Common myeloid progenitor, CD34-positive (primary cell): Measurements from ENCODE around the gene SOCS7.
A peak's percentile ranks its signal among the peaks of the same experiment; 100 is the strongest.

Experiments used
- CTCF ChIA-PET: fragments of 350-600 bp; sonication (Branson Sonifier 250); formaldehyde crosslinking; loops from one replicate; lab custom pipeline; 2021; ENCODE audit warnings: antibody characterized with exemption; lab: Charles Lee
- POLR2A ChIA-PET: fragments of 350-600 bp; sonication (Branson Sonifier 250); formaldehyde crosslinking; loops from one replicate; lab custom pipeline; 2021; ENCODE audit warnings: antibody characterized with exemption; lab: Charles Lee
- DNase-seq, 3 donors: peaks; one replicate each; pipeline versions ENCODE4 v3.0.0 to v3.0.0-alpha.2; 2013
- H3K27ac ChIP-seq, 2 experiments: 1 replicate in 1 of 2; 2 replicates in 1 of 2; pipeline ENCODE4 v1.7.0; 2013; ENCODE audit warnings: inconsistent platforms in 2 of 2, low read length in 2 of 2, mild to moderate bottlenecking in 2 of 2, low read depth in 1 of 2, moderate library complexity in 1 of 2; ENCODE audit not compliant: severe bottlenecking in 2 of 2, insufficient read depth in 1 of 2, poor library complexity in 1 of 2
- H3K27me3 ChIP-seq, 5 experiments: replicated peaks in 2 of 5; 1 replicate in 3 of 5; 2 replicates in 2 of 5; pipeline versions ENCODE4 v1.6.1 to v1.7.0; 2013; ENCODE audit warnings: low read length in 4 of 5, mild to moderate bottlenecking in 2 of 5, moderate library complexity in 2 of 5, inconsistent platforms in 1 of 5; ENCODE audit not compliant: insufficient read depth in 5 of 5, control insufficient read depth in 4 of 5
- H3K36me3 ChIP-seq, 4 experiments: 1 replicate in 2 of 4; 2 replicates in 2 of 4; pipeline versions ENCODE4 v1.6.1 to v1.7.0; 2013; ENCODE audit warnings: low read length in 3 of 4, control low read depth in 1 of 4, mild to moderate bottlenecking in 1 of 4; ENCODE audit not compliant: control insufficient read depth in 4 of 4, insufficient read depth in 4 of 4
- H3K4me1 ChIP-seq, 4 experiments: 1 replicate in 3 of 4; 2 replicates in 1 of 4; pipeline versions ENCODE4 v1.6.1 to v1.7.1; 2013; ENCODE audit warnings: low read length in 3 of 4, mild to moderate bottlenecking in 3 of 4, control low read depth in 1 of 4, inconsistent platforms in 1 of 4, moderate library complexity in 1 of 4; ENCODE audit not compliant: control insufficient read depth in 4 of 4, insufficient read depth in 4 of 4; ENCODE audit errors: control extremely low read depth in 1 of 4
- H3K4me3 ChIP-seq, 7 experiments: 1 replicate in 4 of 7; 2 replicates in 3 of 7; pipeline versions ENCODE4 v1.5.1 to v1.7.0; 2013; ENCODE audit warnings: mild to moderate bottlenecking in 7 of 7, low read length in 6 of 7, moderate library complexity in 6 of 7, inconsistent platforms in 2 of 7, low read depth in 2 of 7, control low read depth in 1 of 7; ENCODE audit not compliant: insufficient read depth in 4 of 7, control insufficient read depth in 1 of 7; ENCODE audit errors: extremely low read depth in 1 of 7
- H3K9me3 ChIP-seq, 5 experiments: 1 replicate in 4 of 5; 2 replicates in 1 of 5; pipeline versions ENCODE4 v1.6.1 to v1.7.1; 2013; ENCODE audit warnings: low read length in 4 of 5, mild to moderate bottlenecking in 2 of 5, inconsistent platforms in 1 of 5, low read depth in 1 of 5, moderate library complexity in 1 of 5; ENCODE audit not compliant: control insufficient read depth in 4 of 5, insufficient read depth in 2 of 5; ENCODE audit errors: control extremely low read depth in 1 of 5
- WGBS: methylation state at CpG from one replicate; pipeline ENCODE4 v1.1.5; 2013; ENCODE audit not compliant: insufficient coverage; 5-methylcytosine and 5-hydroxymethylcytosine counted together

SOCS7 gene

DNA sequence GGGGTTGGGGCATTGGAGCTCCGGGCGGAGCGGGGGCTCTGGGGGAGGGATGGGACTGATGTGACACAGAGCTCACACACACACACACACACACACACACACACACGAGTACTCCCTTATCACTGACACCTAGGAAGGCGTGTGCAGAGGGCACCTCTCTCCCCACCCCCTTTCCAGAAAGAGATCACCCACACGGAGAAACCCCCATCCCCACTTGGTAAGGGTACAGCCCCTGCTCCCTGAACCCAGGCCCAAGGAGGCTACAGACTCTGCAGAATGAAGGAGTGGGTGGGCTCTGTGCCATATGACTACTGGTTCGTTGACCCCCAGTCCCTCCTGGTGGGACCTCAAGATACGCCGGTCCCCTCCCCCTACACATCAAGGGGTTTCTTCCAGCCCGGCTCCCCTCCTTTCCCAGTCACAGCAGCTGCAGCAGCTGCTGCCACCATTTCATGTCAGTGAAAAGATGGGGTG is 67.9 kb downstream of the SOCS7 start:
- Histone ChIP-seq H3K27ac (no peak overlapping the region), H3K27me3 (peaks cover 3 to 50% (median 31%) of the 10 kb centered on the region in 5 experiments), H3K4me3 (peak overlapping the region in 4 of 7 experiments; percentile 11 to 51 (median 42)), H3K36me3 (no peaks in the 10 kb centered on the region), H3K4me1 (peaks cover 0 to 37% (median 30%) of the 10 kb centered on the region in 4 experiments), H3K9me3 (no peaks in the 10 kb centered on the region)
- 9% methylated on average over 4 of the region's 10 CpGs for WGBS
- DNase-seq: no peak
- POLR2A ChIA-PET: interaction anchor here (1.0 kb wide), 1 partner anchor 68 kb away, joined by 3 read pairs; the partner anchor contains the start of gene SOCS7
- CTCF ChIA-PET: no interaction called here

DNA sequence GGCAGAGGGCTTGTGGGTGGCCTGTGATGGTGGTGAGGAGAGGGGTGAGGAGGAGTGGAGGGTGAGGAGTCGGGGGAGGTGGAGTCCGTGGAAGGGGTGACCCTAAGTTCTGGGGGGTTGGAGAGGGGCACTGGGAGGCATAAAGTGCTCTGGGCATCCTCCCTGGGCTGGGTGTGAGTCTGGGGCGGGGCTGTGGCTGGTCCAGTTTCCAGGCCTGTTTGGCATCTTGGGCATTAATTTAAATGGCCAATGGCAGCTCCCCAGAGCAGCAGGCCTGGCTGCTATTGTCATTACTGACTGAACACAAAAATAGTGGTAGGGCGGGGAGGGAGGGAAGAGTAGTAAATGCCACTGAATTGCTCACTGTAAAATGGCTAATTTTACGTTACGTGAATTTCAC is 68.9 kb downstream of the SOCS7 start:
- H3K9me3 ChIP-seq: no peaks in the 10 kb centered on the region
- POLR2A ChIA-PET: no interaction called here
- H3K36me3 ChIP-seq: no peaks in the 10 kb centered on the region
- H3K4me3 ChIP-seq: no peak overlapping the region
- H3K27ac ChIP-seq: no peak overlapping the region
- DNase-seq: no peak
- peaks cover 3 to 50% (median 31%) of the 10 kb centered on the region in 5 experiments for H3K27me3 ChIP-seq
- WGBS: 100% methylated on average over 4 of the region's 6 CpGs
- CTCF ChIA-PET: interaction anchor here (5.4 to 5.5 kb wide), 2 partner anchors 22 to 64 kb away, joined by 35 to 47 read pairs; no protein-coding TSS in a partner anchor
- peaks cover 0 to 38% (median 31%) of the 10 kb centered on the region in 4 experiments for H3K4me1 ChIP-seq

DNA sequence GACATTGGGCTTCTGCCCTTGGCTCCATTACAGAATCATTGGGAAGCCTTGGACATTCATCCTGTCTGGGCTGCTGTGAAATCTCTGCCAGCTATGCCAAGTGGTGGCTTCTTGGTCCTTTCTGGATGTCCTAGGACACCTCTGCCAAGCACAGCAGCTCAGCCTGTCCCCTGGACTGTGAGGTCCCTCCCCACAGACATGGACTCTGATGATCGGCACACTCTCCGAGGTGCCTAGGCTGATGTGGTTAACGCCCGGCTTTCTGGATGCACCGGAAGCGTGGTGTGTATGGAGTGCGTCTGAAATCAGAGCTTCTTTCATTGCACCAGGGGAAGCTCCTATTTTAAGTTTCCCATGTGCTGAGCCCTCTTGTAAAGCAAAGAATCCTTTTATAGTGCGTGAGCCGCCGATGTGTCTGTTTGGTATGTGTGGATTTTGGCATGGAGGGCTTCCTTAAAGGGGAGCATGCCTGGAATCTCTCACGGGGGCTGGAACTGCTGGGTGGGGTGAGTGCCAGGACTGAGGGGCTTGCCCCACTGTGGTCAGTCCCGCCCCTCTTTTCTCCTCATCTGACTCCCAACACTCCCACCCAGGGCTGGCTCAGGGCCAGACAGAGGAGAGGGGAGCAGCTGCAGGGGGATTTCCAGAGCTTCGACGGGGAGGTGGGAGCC is 69.7 kb downstream of the SOCS7 start:
- 58% methylated on average over 11 of the region's 14 CpGs for WGBS
- H3K9me3 ChIP-seq: no peaks in the 10 kb centered on the region
- no peak overlapping the region for H3K27ac ChIP-seq
- peaks cover 0 to 40% (median 35%) of the 10 kb centered on the region in 4 experiments for H3K4me1 ChIP-seq
- POLR2A ChIA-PET: no interaction called here
- H3K4me3 ChIP-seq: no peak overlapping the region
- DNase-seq: no peak
- CTCF ChIA-PET: interaction anchor here (0.5 to 5.5 kb wide), 10 partner anchors 22 to 227 kb away, joined by 3 to 47 read pairs (median 4); partner anchors contain the start of gene SOCS7
- H3K36me3 ChIP-seq: no peaks in the 10 kb centered on the region
- H3K27me3 ChIP-seq: peaks cover 3 to 50% (median 31%) of the 10 kb centered on the region in 5 experiments

DNA sequence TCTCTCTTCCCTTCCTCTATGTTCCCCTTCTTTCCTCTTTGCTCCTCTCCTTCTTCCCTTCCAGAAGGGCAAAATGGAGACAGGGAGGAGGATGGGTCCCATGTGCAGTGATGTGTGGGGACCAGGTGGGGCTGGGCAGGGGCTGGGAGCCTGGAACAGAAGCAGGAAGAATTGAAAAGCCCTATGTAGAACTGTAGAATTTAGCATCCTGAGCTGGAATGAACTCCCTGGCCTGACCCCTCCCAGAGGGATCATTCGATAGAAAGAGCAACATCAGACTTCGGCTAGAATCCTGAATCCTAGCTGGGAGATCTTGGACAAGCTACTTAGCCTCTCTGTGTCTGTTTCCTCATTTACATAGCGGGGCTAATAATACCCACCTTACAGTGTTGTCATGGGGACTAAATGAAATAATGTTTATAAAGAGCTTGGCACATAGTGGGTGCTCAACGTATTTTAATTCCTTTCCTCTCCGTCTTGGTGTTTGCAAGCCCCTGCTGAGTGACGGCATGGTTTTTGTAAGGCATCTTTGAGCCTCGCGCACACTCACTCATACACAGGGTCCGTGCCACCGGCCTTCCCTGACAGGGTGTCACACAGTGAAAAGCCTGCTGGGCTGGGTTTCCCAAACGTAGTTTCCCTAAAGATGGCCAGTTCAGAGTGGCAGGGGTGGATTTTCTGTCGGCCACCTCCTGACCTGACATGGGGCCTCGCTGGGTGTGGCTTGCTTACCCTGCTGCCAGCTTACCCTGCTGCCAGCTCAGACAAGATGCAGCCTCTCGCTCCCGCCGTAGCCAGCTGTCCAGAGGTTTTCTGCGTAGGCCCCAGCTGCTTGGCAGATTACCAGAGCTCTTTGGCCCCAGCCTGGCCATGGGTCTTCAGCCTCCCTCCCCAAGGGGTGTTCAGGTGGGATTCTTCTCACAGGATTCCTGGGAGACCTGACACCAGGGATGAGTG is 70.5 kb downstream of the SOCS7 start:
- H3K4me1 ChIP-seq: peaks cover 0 to 45% (median 43%) of the 10 kb centered on the region in 4 experiments
- H3K9me3 ChIP-seq: no peaks in the 10 kb centered on the region
- peaks cover 3 to 47% (median 31%) of the 10 kb centered on the region in 5 experiments for H3K27me3 ChIP-seq
- DNase-seq: no peak
- 87% methylated on average over 16 of the region's 17 CpGs for WGBS
- H3K27ac ChIP-seq: no peak overlapping the region
- H3K36me3 ChIP-seq: no peaks in the 10 kb centered on the region
- H3K4me3 ChIP-seq: no peak overlapping the region
- CTCF ChIA-PET: interaction anchor here (0.5 to 5.5 kb wide), 14 partner anchors 21 to 226 kb away, joined by 3 to 47 read pairs (median 6); no protein-coding TSS in a partner anchor
- POLR2A ChIA-PET: no interaction called here

DNA sequence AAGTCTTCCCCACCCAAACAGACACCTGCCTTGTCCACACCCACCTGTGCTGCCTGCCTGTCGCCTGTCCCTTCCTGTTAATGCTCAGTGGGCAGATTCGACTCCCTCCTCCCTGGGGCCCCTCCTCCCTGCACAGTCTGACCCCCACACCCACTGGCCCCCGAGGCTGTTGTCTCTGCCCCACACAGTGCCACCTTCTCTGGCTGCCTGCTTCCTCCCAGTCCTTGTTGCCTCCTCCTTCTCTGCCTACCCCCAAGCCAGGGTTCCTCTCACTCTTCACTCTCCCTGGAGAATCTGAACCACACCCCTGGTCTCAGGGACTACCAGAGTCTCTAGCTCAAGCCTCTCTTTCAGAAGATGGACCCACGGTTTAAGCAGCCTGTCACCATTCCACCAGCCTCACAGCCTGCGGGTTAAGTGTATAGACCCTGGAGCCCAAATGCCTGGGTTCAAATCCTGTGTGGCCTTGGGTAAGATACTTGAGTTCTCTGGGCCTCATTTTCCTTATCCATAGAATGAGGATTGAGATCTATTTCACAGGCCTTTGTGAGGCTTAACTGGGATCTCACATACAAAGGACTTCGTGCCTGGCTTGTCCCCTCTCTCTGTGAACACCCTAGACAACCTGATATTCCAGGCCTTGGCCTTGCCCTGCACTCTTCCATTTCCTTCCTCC is 72.8 kb downstream of the SOCS7 start:
- H3K4me1 ChIP-seq: peaks cover 3 to 51% (median 48%) of the 10 kb centered on the region in 4 experiments
- WGBS: 71% methylated on average over 5 of the region's 6 CpGs
- peaks cover 3 to 26% (median 21%) of the 10 kb centered on the region in 5 experiments for H3K27me3 ChIP-seq
- DNase-seq: no peak
- H3K4me3 ChIP-seq: no peak overlapping the region
- no peaks in the 10 kb centered on the region for H3K36me3 ChIP-seq
- ChIA-PET CTCF (interaction anchor here (0.7 to 5.5 kb wide), 19 partner anchors 8 to 245 kb away, joined by 3 to 47 read pairs (median 7); no protein-coding TSS in a partner anchor), POLR2A (no interaction called here)
- no peak overlapping the region for H3K27ac ChIP-seq
- no peaks in the 10 kb centered on the region for H3K9me3 ChIP-seq

DNA sequence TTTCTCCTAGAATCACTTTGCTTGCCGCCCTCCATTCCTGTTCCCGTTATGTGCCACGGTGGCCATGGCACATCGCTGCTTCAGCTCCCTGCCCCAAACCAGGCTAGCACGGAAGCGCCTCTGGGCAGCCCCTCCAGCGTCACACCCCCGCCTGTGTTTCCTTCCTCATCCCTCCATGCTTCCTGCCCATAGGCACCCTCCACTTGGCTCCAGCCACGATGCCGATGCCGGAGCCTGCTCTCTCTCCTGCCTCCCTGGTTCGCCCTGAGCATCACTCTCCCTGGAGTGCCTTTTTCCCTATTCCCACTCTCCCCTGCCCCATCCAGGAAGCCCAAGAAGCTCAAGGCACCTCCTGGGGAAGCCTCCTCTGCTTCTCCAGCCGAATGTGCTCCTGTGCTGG is 73.4 kb downstream of the SOCS7 start:
- WGBS: 13% methylated on average over 13 of the region's 13 CpGs
- ChIA-PET CTCF (interaction anchor here (0.9 to 5.5 kb wide), 10 partner anchors 10 to 65 kb away, joined by 3 to 47 read pairs (median 8); no protein-coding TSS in a partner anchor), POLR2A (no interaction called here)
- peak in 2 of 3 donors; percentile 42 to 52 for DNase-seq
- Histone ChIP-seq H3K27ac (no peak overlapping the region), H3K4me1 (peaks cover 3 to 54% (median 51%) of the 10 kb centered on the region in 4 experiments), H3K9me3 (no peaks in the 10 kb centered on the region), H3K27me3 (peaks cover 2 to 20% (median 15%) of the 10 kb centered on the region in 5 experiments), H3K4me3 (peak overlapping the region in 3 of 7 experiments; percentile 2 to 28 (median 27)), H3K36me3 (no peaks in the 10 kb centered on the region)
